NCI-H1417 treated with DMSO at 0.1 percent for 48 hours (cell line): ENCODE measurements around the gene ZCWPW2.

Experiments used
- DNase-seq: peaks from one replicate; lab custom pipeline; 2025; lab: John Stamatoyannopoulos, UW

The ZCWPW2 gene, protein sequence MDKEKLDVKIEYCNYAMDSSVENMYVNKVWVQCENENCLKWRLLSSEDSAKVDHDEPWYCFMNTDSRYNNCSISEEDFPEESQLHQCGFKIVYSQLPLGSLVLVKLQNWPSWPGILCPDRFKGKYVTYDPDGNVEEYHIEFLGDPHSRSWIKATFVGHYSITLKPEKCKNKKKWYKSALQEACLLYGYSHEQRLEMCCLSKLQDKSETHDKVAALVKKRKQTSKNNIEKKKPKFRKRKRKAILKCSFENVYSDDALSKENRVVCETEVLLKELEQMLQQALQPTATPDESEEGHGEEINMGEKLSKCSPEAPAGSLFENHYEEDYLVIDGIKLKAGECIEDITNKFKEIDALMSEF

DNA sequence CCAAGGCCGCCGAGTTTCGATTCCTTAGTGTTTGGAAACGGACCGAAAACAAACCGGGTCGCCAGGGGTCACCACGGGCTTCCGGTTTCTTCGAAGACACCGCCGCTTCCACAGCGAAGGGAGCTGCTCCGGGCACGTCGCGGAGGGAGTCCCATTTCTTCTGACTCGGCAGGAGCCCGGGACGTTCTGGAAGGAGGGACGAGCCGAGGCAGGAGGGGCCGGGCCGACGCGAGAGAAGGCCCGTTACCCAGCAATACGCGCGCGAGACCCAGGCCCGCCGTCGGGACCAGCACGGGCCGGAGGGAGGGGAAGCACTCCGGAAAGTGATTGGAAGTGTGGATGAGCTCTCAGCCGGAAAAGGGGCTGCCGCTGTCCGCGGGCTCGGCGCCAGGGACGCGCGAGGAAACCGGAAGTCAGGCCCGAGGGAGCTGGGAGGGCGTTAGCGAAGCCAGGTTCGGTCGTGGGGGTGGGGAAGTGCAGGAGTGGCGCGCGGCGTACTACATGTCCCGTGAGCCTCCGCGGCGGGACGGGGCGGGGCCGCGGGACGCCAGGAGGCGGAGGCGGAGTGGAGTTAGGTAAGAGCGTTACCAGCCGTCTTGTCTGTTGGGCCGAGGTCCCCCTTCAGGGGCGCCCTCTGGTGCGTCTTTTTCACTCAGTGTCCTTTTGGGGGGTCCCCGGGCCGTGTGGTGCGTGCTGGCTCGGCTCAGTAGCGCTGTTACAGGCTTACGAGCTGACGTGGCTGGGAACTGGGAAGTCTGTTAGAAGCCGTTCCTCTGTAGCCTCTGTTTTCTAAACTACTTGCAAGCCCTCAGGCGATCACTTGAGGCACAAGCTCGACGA, at the start of gene ZCWPW2, which contains the start of gene AZI2:
TSS of gene ZCWPW2 (plus strand) at position 93 of the 840 bp plus-strand sequence. CDS start 64,348 bp downstream, outside the sequence.
TSS of gene AZI2 (minus strand) at position 196 of the 840 bp plus-strand sequence. CDS start 8,207 bp downstream, outside the sequence.
- DNase-seq: peak; percentile 74

GRCh38 chr3:28299705-28300104, 48.8 kb upstream of the ZCWPW2 start:
- no peak for DNase-seq

DNA sequence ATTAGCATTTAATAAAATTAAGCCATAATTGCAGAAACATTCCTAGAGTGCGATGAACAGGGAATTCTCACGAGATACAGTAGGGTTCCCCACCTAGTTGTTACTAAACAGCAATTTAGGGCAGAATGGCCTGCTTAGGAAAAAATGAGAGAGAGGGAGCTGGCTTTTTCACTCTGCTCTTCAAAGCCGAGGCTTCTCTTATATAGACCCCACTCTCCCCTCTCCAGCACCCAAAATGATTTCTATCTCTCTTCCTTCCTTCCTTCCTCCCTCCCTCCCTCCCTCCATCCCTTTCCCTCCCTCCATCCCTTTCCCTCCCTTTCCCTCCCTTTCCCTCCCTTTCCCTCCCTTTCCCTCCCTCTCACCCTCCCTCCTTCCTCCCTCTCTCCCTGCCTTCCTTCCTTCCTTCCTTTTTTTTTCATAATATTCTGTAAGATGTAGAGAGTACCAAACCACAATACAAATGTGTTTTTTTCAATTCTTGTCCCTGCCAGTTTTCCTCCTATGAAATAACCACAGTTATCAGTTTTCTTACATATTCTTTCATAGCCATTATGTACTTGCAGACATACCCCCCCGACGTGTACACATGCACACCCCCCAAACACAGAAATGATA, 48.1 kb upstream of the ZCWPW2 start:
- DNase-seq: no peak

- DNase-seq: no peak
These were observed 46.8 kb upstream of the ZCWPW2 start for GRCh38 chr3:28301688-28302087.

DNA sequence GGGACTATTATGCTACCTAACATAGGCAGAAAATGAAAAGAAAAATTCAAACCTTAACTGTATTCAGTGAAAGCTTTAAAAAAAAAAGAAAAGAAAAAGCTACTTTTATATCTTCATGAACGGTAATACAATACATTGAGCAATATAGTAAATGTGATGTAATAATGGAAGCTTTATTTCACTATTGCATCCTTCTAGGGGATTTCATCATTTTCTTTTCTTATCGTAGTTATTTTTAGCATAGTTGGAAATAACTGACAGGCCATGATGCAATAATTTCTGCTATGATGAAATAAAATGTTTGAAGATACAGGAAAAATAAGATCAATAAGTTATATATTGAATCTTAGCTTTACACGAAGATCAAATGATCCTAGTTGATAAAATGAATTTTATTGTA, 40.3 kb upstream of the ZCWPW2 start:
- DNase-seq: no peak

GRCh38 chr3:28315711-28316110, 32.8 kb upstream of the ZCWPW2 start:
- no peak for DNase-seq

- no peak for DNase-seq
These were observed 32.3 kb upstream of the ZCWPW2 start for GRCh38 chr3:28316226-28316625.

GRCh38 chr3:28317438-28318022, 31.0 kb upstream of the ZCWPW2 start:
- DNase-seq: no peak

- no peak for DNase-seq
These were observed 27.5 kb upstream of the ZCWPW2 start for GRCh38 chr3:28320981-28321380.

- no peak for DNase-seq
These were observed 26.1 kb upstream of the ZCWPW2 start for GRCh38 chr3:28322464-28322863.

- DNase-seq: no peak
These were observed 22.0 kb upstream of the ZCWPW2 start for GRCh38 chr3:28326458-28326926.

GRCh38 chr3:28328188-28329151, 20.1 kb upstream of the ZCWPW2 start:
- DNase-seq: no peak

- no peak for DNase-seq
These were observed 14.0 kb upstream of the ZCWPW2 start for GRCh38 chr3:28334552-28334951.

DNA sequence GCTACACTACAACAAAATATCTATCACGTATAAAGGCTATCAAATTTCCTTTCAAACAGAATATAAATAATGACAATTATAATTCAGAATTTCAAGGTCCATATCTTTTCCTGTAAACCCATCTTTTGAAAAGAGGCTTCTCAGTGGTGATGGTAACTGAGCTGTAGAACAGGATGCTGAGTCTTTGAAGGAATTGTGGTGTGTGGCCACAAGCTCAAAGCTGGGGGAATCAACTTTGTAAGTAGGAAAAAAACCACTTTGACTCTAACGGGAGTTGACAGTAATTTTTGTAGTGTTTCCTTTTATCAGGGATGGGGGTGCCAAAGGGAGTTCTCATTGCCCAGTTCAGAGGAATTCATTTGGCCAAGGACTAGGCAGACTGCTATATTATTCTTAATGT, 13.3 kb upstream of the ZCWPW2 start:
- no peak for DNase-seq

- no peak for DNase-seq
These were observed 11.3 kb upstream of the ZCWPW2 start for GRCh38 chr3:28337230-28337629.

DNA sequence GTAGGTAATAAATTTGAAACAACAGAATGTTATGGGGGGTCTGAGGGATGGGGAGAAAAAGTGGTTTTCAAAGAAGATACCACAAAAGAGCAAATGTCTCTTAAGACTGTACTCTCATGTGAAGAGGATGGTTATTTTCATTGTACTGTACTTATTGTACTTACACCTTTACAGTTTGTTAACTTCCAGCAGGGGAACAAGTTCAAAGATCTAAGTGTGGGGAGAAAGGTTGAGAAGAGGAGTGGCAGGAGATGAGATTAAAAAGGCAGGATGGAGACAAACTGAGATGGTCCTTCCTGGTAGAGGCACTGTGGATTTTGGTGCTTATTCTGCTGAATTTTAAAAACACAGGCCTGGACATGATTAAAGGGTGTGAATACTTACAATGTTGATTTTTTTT, 5.4 kb upstream of the ZCWPW2 start:
- no peak for DNase-seq

- no peak for DNase-seq
These were observed 2.8 kb upstream of the ZCWPW2 start for GRCh38 chr3:28345690-28346089.

DNA sequence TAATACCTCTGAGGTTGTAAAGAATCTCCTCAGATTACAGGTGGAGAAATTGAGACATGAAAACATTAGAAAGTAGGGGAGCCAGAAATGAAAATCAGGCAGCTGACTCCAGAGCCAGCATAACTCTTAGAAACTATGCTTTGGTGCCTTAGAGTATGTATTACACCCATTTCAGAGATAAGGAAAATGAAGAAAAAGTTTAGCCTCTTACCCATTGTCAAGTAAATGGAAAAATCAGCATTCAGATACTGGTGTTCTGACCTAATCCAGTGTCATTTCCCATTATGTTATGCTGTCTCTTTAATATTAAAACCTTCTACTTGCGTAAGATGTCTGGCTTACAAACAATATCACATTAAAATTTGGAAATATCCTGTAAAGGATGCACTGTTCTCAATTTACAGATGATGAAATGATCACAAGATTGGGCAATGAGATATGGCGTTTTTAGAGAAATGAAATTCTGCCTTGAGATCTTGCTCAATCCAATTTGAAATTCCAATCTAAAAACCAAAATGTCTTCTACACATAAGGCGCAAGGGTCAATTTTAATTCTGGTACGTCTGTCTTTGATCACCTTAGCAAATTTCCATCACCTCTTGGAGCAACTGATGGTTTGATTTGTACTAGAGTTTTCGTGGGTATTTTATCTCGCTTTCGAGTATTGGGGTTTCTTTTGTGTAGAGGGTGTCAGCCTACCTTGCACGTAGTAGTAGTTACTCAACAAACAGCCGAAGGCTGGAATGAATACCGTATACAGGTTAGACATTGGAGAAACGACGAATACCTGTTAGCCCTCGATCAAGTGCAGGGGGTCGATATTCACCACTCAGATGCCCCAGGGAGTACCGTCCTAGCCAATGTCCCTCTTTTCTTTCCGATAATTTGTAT, 902 bp upstream of the ZCWPW2 start:
- DNase-seq: no peak

- no peak for DNase-seq
These were observed 274 bp upstream of the ZCWPW2 start for GRCh38 chr3:28348265-28348628.

DNA sequence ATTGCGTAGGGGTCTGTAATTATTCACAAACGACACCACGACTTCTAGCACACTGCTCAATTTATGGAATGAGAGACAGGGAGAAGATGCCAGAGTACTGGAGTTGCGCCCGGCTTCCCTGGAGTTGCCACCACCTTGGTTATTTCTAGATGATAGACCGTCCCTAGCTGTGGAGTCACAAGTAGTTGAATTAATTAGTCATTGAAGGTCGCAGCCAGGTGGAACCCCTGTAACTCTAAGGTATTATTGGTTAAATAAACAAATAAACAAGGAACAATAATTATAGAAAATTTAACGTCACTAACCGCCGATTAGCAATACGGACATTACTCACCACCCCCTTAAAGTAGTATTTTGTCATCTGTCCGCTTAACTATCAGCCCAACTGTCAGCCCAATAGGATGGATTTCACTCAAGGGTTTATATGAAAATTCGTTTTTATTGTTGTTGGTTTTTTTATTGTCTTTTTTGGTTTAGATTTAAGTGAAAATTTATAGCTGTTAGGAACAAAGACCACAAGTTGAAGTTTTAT, 1.0 kb downstream of the ZCWPW2 start:
- no peak for DNase-seq
